Measurements from ENCODE around the gene SLC32A1. TPM values are rescaled to one million over a fixed set of nuclear protein-coding genes. Genes with fewer than 3 reads are reported as not detected.
A peak's percentile ranks its signal among the peaks of the same experiment; 100 is the strongest.

Gene SLC32A1
- total RNA-seq, 1 experiment from 2014 or later = 0.24 TPM

- Mint-ChIP-seq H3K27ac (no peak overlapping the region), H3K4me3 (no peak overlapping the region), H3K36me3 (ENCODE audit: insufficient read depth in 1 of 3, low read depth in 3 of 3) (peaks cover 0 to under 1% (median 0%) of the 10 kb centered on the region in 3 experiments; a peak in 1 of 7 replicates), H3K9me3 (peaks cover 0 to 2% of the 10 kb centered on the region in 2 experiments; a peak in 1 of 5 replicates), H3K27me3 (ENCODE audit: low read depth) (peaks cover 83% of the 10 kb centered on the region), H3K4me1 (peaks cover 16 to 21% of the 10 kb centered on the region in 2 experiments)
- H3K4me1 ChIP-seq (ENCODE audit: insufficient read depth, low read length) = peaks cover under 1% of the 10 kb centered on the region; the same call in 1 of the 2 replicates
- TF ChIP-seq CTCF (conservative IDR thresholded peaks at IDR 0.05) = no peak
- peaks cover 9% of the 10 kb centered on the region for H3K23me2 ChIP-seq (ENCODE audit: insufficient read length, low read depth, low read length, poor library complexity, severe bottlenecking)
- H4K20me1 ChIP-seq (ENCODE audit: control insufficient read depth, insufficient read depth, insufficient read length) = no peaks in the 10 kb centered on the region
- no peak overlapping the region for H2BK20ac ChIP-seq (ENCODE audit: low read depth, low read length, poor library complexity, severe bottlenecking)
- no peak overlapping the region for H2BK15ac ChIP-seq (ENCODE audit: low read depth, low read length)
- H3K4me2 ChIP-seq (ENCODE audit: insufficient read depth, insufficient read length, low read length) = no peak overlapping the region
- H4K91ac ChIP-seq (ENCODE audit: insufficient read length, low read depth, low read length) = no peak overlapping the region
- H3K56ac ChIP-seq (ENCODE audit: insufficient read length, low read depth, low read length) = no peak overlapping the region
- no peak overlapping the region for H3T11ph ChIP-seq (ENCODE audit: low read length)
- H2AK5ac ChIP-seq (ENCODE audit: insufficient read length, low read length) = no peak overlapping the region
- H2BK12ac ChIP-seq (ENCODE audit: insufficient read length, low read depth, low read length) = no peak overlapping the region
- no CpG with 5 or more reads among the region's 6 CpGs for WGBS (ENCODE audit: extremely low coverage, insufficient read length, low lambda C conversion rate)
- H3K4ac ChIP-seq (ENCODE audit: low read depth, low read length) = no peak overlapping the region
- H2AFZ ChIP-seq (ENCODE audit: low read length) = no peak overlapping the region
- no peak overlapping the region for H3K14ac ChIP-seq (ENCODE audit: insufficient read depth, low read length)
- no peaks in the 10 kb centered on the region for H3K79me1 ChIP-seq (ENCODE audit: insufficient read depth, low read depth, low read length, poor library complexity, severe bottlenecking)
- no peak overlapping the region for H2BK120ac ChIP-seq (ENCODE audit: low read depth, low read length, poor library complexity, severe bottlenecking)
- no peaks in the 10 kb centered on the region for H3K9me3 ChIP-seq (ENCODE audit: control insufficient read depth, low read depth, low read length)
- no peak overlapping the region for H3K18ac ChIP-seq (ENCODE audit: insufficient read length, low read depth, low read length)
- no peak overlapping the region for H3K23ac ChIP-seq (ENCODE audit: insufficient read length, low read depth, low read length)
- no peak overlapping the region for H4K8ac ChIP-seq (replicated peaks; ENCODE audit: insufficient read length, low read depth, low read length)
- H3K27me3 ChIP-seq (ENCODE audit: insufficient read depth, low read length) = peaks cover 7% of the 10 kb centered on the region
- DNase-seq = peak; percentile 33
- H3K27ac ChIP-seq (ENCODE audit: insufficient read length, low read depth, low read length) = no peak overlapping the region
- H4K5ac ChIP-seq (ENCODE audit: insufficient read length, low read depth, low read length) = no peak overlapping the region
- H3K9ac ChIP-seq (ENCODE audit: extremely low read depth, insufficient read length, low read length) = no peak overlapping the region
- H3K79me2 ChIP-seq (ENCODE audit: insufficient read depth, low read length) = 0 out of 2 replicates have a peak, but pooled peaks cover 3% of the 10 kb centered on the region
- H2BK5ac ChIP-seq (ENCODE audit: insufficient read length, low read length) = no peak overlapping the region
Measured at GRCh38 chr20:38735172-38735571, 10.9 kb downstream of the SLC32A1 start.

Measured in H9 (cell line).